GM12878 (cell line): ENCODE measurements around the gene PTPRN2.
A peak's percentile ranks its signal among the peaks of the same experiment; 100 is the strongest.

Source experiments
- MTA3 ChIP-seq: IDR thresholded peaks from 2 replicates; pipeline ENCODE4 v1.6.1; 2012; ENCODE audit warnings: low read length, inconsistent platforms, borderline replicate concordance
- RAD21 ChIP-seq: IDR thresholded peaks from 2 replicates; pipeline ENCODE4 v1.6.1; 2011; ENCODE audit warnings: mild to moderate bottlenecking, low read depth, low read length, moderate library complexity; ENCODE audit not compliant: insufficient read depth

DNA sequence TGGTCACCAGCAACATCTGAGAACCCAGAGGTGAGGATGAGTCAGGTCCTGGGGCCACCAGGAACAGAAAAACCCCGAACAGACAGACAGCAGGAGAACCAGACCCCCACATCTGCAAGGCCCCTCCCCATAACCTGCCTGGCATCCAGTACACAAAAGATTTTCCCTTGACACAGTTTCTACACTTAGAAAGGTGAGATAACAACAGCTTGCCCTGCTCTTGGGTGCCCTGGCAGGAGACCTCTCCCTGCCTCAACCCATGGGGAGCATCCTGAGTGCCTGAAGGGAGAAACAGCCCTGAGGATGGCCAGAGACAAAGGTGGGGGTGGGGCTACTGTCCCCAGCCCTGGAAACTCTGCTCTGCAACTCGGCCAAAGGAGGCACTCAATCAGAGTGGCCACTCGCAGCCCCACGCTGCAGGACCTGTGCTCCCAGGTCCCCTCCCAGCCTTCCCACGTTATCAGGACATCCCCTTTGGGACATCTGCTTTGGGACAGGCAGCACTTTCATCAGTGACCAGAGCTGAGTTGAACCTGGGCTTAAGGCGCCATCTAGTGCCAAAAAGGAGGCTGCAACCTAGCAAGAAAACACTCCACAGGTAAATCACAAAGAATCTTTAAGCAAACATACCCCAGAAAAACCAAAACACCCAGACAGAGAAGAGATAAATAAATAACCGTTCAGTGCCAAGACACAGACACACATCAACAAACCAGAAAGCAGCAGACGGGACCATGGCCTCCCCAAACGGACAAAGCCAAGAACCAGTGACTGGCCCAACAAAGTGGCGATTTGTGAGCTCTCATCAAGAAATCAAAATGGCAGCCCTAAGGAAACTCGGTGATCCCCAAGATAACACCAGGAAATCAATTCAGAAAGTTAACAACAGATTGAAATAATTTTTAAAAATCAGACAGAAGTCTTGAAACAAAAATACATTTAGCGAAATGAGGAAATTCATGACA lies 233.7 kb downstream of the PTPRN2 start:
- TF ChIP-seq MTA3 (no peak), RAD21 (peak; percentile 15; the same call in 1 of the 2 replicates)
